ENCODE data around the gene TSC22D1.

Gene TSC22D1

GRCh38 chr13:44400736-44401135, 175.4 kb downstream of the TSC22D1 start:
- DNase-seq, result no peak

DNA sequence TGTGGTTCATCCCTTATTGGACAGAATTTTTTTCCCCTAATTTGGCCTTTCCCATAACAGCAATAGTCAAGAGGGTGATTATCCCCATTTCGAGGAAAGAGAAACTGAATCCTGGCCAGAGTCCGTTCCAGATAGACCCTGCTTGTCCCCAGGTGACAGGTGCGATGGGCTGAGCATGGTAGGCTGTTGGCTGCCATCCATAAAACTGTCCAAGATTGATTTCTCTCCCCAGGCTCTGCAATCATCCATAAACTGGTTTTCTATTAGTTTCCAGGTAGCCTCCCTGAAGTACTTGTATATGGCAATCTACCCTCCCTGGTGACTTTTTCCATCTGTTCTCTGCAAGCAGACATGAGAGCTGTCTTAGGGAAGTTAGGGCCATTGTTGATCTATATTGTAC, 177.1 kb downstream of the TSC22D1 start:
- no peak for DNase-seq

GRCh38 chr13:44398606-44399005, 177.5 kb downstream of the TSC22D1 start:
- DNase-seq, result no peak

GRCh38 chr13:44397766-44398223, 178.3 kb downstream of the TSC22D1 start:
- DNase-seq, result no peak

GRCh38 chr13:44396701-44397580, 179.2 kb downstream of the TSC22D1 start:
- DNase-seq, result no peak

DNA sequence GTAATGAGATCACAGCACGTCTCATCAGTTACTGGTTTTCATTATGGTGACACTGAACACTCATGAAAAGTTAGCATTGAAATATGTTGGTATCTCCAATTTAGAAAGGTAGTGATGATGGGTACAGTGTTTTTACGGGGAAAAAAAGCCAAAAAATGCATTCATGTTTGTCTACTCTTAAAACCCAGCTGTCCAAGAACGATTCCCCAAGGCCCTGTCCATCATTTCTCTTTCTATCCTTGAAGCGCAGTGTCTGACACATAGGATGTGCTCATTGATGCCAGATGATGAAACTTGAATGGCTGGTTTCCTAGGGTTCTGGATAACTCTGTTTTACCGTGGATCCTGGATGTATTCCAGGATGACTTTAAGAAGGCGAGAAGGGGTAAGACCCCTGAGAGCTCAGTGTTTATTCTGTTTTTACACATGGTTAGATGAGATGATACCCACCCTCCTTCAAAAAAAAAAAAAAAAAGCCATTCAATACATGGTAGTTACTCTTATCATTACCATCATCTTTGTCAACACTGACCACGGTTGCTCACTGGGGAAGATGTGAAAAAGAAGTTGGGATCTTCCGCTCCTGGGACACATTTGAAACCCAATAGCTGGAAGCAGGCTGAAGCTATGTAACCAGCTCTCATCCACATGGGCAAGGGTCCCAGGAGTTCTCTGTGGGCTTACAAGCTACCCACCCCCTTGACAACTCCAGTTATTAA, 180.0 kb downstream of the TSC22D1 start:
- no peak for DNase-seq

GRCh38 chr13:44394658-44395057, 181.5 kb downstream of the TSC22D1 start:
- DNase-seq, result no peak

DNA sequence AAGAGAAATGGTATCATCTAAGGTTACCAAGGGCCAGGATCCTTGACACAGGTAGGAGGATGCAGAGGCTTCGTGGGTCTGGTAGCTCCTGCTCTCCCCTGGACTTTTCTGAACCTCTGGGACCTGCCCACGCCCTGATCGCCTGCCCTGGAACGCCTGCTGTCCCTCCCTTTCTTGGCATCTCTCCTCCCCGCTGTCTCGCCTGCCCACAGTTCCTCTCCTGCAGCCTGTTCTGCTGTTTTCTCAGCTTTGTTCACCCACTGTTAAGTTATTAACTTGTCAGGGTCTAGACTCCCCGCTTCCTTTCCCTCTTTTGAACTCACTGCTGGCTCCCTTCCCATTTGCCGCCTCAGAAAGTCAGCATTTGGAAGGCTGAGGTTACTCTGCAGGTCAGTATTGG, 182.7 kb downstream of the TSC22D1 start:
- DNase-seq, result no peak

- DNase-seq, result no peak
These were observed 186.3 kb downstream of the TSC22D1 start for GRCh38 chr13:44389876-44390275.

DNA sequence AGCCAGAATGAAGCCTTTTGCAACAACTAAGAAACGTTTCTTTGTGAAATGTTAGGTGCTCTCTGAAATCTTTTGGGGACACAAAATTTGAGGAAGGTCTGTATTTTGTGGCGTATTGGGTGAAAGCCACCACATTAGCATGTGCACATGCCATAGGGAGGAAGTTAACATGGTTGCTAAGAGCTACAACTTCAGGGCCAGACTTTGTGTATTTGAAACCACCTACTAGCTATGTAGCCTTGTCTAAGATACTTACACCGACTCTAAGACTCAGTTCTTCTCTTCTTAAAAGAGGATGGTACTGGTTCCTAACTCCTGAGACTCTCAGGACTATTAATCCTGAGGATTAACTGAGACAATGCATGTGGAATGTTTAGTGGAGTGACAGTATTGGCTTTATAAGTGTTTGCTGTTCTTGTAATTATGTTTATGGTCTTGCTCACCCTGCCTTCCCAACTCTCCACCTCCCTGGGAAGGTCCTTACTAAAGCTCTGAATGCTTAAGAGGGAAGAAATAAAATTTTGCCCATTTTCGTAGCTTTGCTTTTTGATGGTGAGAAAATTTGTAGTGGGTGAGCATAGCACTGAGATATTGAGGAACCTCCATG, 187.0 kb downstream of the TSC22D1 start:
- DNase-seq, result no peak

GRCh38 chr13:44388427-44389059, 187.6 kb downstream of the TSC22D1 start:
- DNase-seq, result no peak

GRCh38 chr13:44386913-44387556, 189.1 kb downstream of the TSC22D1 start:
- DNase-seq, result no peak

- no peak for DNase-seq
These were observed 190.3 kb downstream of the TSC22D1 start for GRCh38 chr13:44385847-44386246.

- DNase-seq, result no peak
These were observed 190.7 kb downstream of the TSC22D1 start for GRCh38 chr13:44385401-44385800.

DNA sequence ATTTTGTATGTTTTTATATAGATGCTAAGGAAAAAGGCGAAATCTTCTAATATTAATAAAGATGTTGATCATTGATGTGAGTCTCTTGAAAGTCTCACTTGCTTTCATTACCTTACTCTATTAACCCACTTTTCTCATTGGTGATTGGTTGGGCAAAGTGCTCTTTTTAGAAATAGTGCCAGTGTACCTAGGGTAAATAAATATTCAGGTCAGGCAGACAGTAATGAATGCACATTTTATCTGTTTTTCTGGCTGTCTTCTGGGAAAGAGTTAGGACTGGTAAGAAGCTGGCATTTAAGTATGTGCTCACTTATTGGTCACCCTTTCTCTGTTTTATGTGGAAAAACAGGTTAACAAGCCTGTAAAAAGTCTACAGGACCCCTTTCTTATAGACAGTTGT, 191.4 kb downstream of the TSC22D1 start:
- no peak for DNase-seq

GRCh38 chr13:44383945-44384344, 192.2 kb downstream of the TSC22D1 start:
- DNase-seq, result no peak

DNA sequence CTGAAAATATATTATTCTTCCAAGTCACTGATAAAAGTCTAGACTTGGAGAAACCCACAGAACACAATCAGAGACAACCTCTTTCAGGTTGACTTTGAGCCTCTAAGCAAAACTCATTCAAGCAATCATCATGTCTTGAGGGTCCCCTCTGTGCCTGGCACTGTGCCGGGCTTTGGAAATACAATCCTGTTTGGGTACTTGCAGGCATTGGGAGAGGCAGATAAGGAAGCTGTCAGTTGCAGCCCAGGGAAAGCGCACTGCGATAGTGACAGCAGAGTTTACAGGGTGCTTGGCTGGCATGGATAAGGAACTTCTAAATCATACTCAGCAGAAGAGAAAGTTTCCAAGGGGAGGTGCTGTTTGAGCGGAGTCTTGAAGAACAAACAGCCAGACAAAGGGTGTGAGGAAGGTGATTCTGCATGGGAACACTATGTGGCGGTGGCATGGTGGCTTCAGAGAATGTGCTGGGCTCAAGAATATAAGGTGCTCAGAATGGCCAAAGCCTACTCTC, 193.4 kb downstream of the TSC22D1 start:
- no peak for DNase-seq

Data from CD4-positive, alpha-beta T cell treated with Interleukin-4 for 1 hour (primary cell).